Suppressor macrophage treated with lipopolysaccharide for 4 hours (primary cell): ENCODE results near the gene RBMS1.

Experiments used
- DNase-seq: peaks from one replicate; pipeline ENCODE4 v3.0.0-alpha.2; 2020

The RBMS1 gene

GRCh38 chr2:160493227-160494028, at the start of gene RBMS1:
Gene RBMS1, minus strand, starts transcription at chr2:160493807. Its CDS starts 444 bp downstream, at chr2:160493363.
- DNase-seq: peak; percentile 54

GRCh38 chr2:160541745-160542144, 48.1 kb upstream of the RBMS1 start:
- DNase-seq: no peak

- DNase-seq: no peak
Observed at GRCh38 chr2:160538559-160539355, 45.1 kb upstream of the RBMS1 start.

GRCh38 chr2:160538115-160538514, 44.5 kb upstream of the RBMS1 start:
- DNase-seq: no peak

GRCh38 chr2:160534996-160535395, 41.4 kb upstream of the RBMS1 start:
- DNase-seq: peak; percentile 36

GRCh38 chr2:160534249-160534648, 40.6 kb upstream of the RBMS1 start:
- DNase-seq: no peak

- no peak for DNase-seq
Observed at GRCh38 chr2:160533482-160533881, 39.9 kb upstream of the RBMS1 start.

- no peak for DNase-seq
Observed at GRCh38 chr2:160532388-160532787, 38.8 kb upstream of the RBMS1 start.

- peak; percentile 76 for DNase-seq
Observed at GRCh38 chr2:160522951-160523710, 29.5 kb upstream of the RBMS1 start.

GRCh38 chr2:160517731-160518130, 24.1 kb upstream of the RBMS1 start:
- DNase-seq: no peak

GRCh38 chr2:160516547-160517365, 23.1 kb upstream of the RBMS1 start:
- no peak for DNase-seq

- no peak for DNase-seq
Observed at GRCh38 chr2:160515120-160515519, 21.5 kb upstream of the RBMS1 start.

- no peak for DNase-seq
Observed at GRCh38 chr2:160513120-160513519, 19.5 kb upstream of the RBMS1 start.

- DNase-seq: no peak
Observed at GRCh38 chr2:160512491-160512890, 18.9 kb upstream of the RBMS1 start.

GRCh38 chr2:160510617-160511016, 17.0 kb upstream of the RBMS1 start:
- DNase-seq: no peak

GRCh38 chr2:160509016-160509415, 15.4 kb upstream of the RBMS1 start:
- peak; percentile 9 for DNase-seq

- DNase-seq: no peak
Observed at GRCh38 chr2:160507464-160507863, 13.9 kb upstream of the RBMS1 start.

GRCh38 chr2:160507046-160507407, 13.4 kb upstream of the RBMS1 start:
- no peak for DNase-seq

- DNase-seq: no peak
Observed at GRCh38 chr2:160506371-160507045, 12.9 kb upstream of the RBMS1 start.

GRCh38 chr2:160505256-160505655, 11.6 kb upstream of the RBMS1 start:
- DNase-seq: peak; percentile 52

- no peak for DNase-seq
Observed at GRCh38 chr2:160502478-160502877, 8.9 kb upstream of the RBMS1 start.

GRCh38 chr2:160501370-160501769, 7.8 kb upstream of the RBMS1 start:
- no peak for DNase-seq
